Mesenchymal stem cell (in vitro differentiated cells and primary cell): ENCODE results near the gene THAP7.

ENCODE experiments used
- DNase-seq: peaks from one replicate; pipeline ENCODE4 v3.0.0-alpha.2; 2013
- H2AFZ ChIP-seq: one replicate; pipeline ENCODE4 v1.6.1; 2013; ENCODE audit warnings: low read depth, mild to moderate bottlenecking, control low read depth, inconsistent platforms, low read length, moderate library complexity
- H2AK5ac ChIP-seq: 2 replicates; pipeline ENCODE4 v1.6.1; 2013; ENCODE audit warnings: low read length, moderate library complexity, mild to moderate bottlenecking, inconsistent platforms; ENCODE audit not compliant: severe bottlenecking
- H2BK120ac ChIP-seq: one replicate; pipeline ENCODE4 v1.6.1; 2013; ENCODE audit warnings: low read depth, mild to moderate bottlenecking, inconsistent platforms, low read length, moderate library complexity
- H2BK12ac ChIP-seq, 2 experiments: one replicate each; pipeline ENCODE4 v1.6.1; 2013; ENCODE audit warnings: inconsistent platforms in 2 of 2, low read length in 2 of 2, mild to moderate bottlenecking in 2 of 2, moderate library complexity in 2 of 2, control low read depth in 1 of 2
- H2BK15ac ChIP-seq: one replicate; pipeline ENCODE4 v1.6.1; 2013; ENCODE audit warnings: mild to moderate bottlenecking, low read depth, inconsistent platforms; ENCODE audit not compliant: poor library complexity, severe bottlenecking
- H2BK5ac ChIP-seq: 2 replicates; pipeline ENCODE4 v1.6.1; 2013; ENCODE audit warnings: low read depth, mild to moderate bottlenecking, low read length, control low read depth, inconsistent platforms; ENCODE audit not compliant: poor library complexity, severe bottlenecking
- H3K14ac ChIP-seq, 2 experiments: one replicate each; pipeline ENCODE4 v1.6.1; 2013; ENCODE audit warnings: inconsistent platforms in 2 of 2, low read length in 2 of 2, control low read depth in 1 of 2, mild to moderate bottlenecking in 1 of 2, moderate library complexity in 1 of 2
- H3K18ac ChIP-seq, 2 experiments: one replicate each; pipeline ENCODE4 v1.6.1; 2013; ENCODE audit warnings: inconsistent platforms in 2 of 2, low read length in 2 of 2, control low read depth in 1 of 2, low read depth in 1 of 2, mild to moderate bottlenecking in 1 of 2
- H3K23ac ChIP-seq, 2 experiments: one replicate each; pipeline ENCODE4 v1.6.1; 2013; ENCODE audit warnings: inconsistent platforms in 2 of 2, low read length in 2 of 2, mild to moderate bottlenecking in 2 of 2, moderate library complexity in 2 of 2, control low read depth in 1 of 2
- H3K27ac ChIP-seq: 2 replicates; pipeline ENCODE4 v1.5.1; 2013; ENCODE audit warnings: mild to moderate bottlenecking, moderate library complexity, low read length, control low read depth, inconsistent platforms; ENCODE audit not compliant: poor library complexity, severe bottlenecking
- H3K27me3 ChIP-seq, 2 experiments: 2 replicates each; pipeline versions ENCODE4 v1.6.1 to v1.7.0; 2013; ENCODE audit warnings: low read length in 2 of 2, mild to moderate bottlenecking in 2 of 2, moderate library complexity in 2 of 2, control low read depth in 1 of 2, inconsistent platforms in 1 of 2; ENCODE audit not compliant: control insufficient read depth in 1 of 2, insufficient read depth in 1 of 2
- H3K36me3 ChIP-seq, 2 experiments: 2 replicates each; pipeline versions ENCODE4 v1.6.1 to v1.7.0; 2013; ENCODE audit warnings: low read length in 2 of 2, control low read depth in 1 of 2, inconsistent platforms in 1 of 2, low read depth in 1 of 2, mild to moderate bottlenecking in 1 of 2; ENCODE audit not compliant: insufficient read depth in 2 of 2, control insufficient read depth in 1 of 2
- H3K4ac ChIP-seq, 2 experiments: one replicate each; pipeline ENCODE4 v1.6.1; 2013; ENCODE audit warnings: inconsistent platforms in 2 of 2, low read length in 2 of 2, mild to moderate bottlenecking in 2 of 2, moderate library complexity in 2 of 2, control low read depth in 1 of 2, low read depth in 1 of 2
- H3K4me1 ChIP-seq: 2 replicates; pipeline ENCODE4 v1.6.1; 2013; ENCODE audit warnings: low read depth, low read length, control low read depth; ENCODE audit not compliant: control insufficient read depth, insufficient read depth
- H3K4me2 ChIP-seq: 2 replicates; pipeline ENCODE4 v1.6.1; 2013; ENCODE audit warnings: low read length, mild to moderate bottlenecking, inconsistent platforms; ENCODE audit not compliant: poor library complexity, severe bottlenecking
- H3K4me3 ChIP-seq, 2 experiments: 2 replicates each; pipeline versions ENCODE4 v1.5.1 to v1.7.0; 2013; ENCODE audit warnings: low read length in 2 of 2, mild to moderate bottlenecking in 2 of 2, control low read depth in 1 of 2, low read depth in 1 of 2; ENCODE audit not compliant: insufficient read depth in 1 of 2
- H3K79me1 ChIP-seq: replicated peaks from 2 replicates; pipeline ENCODE4 v1.6.1; 2013; ENCODE audit warnings: mild to moderate bottlenecking, control low read depth, low read length, inconsistent platforms; ENCODE audit not compliant: poor library complexity, severe bottlenecking
- H3K9ac ChIP-seq: 2 replicates; pipeline ENCODE4 v1.7.0; 2013; ENCODE audit warnings: mild to moderate bottlenecking, low read length, moderate library complexity
- H3K9me3 ChIP-seq: 2 replicates; pipeline ENCODE4 v1.7.0; 2013; ENCODE audit warnings: mild to moderate bottlenecking, low read length; ENCODE audit not compliant: control insufficient read depth
- H4K8ac ChIP-seq: one replicate; pipeline ENCODE4 v1.6.1; 2013; ENCODE audit warnings: inconsistent platforms, mild to moderate bottlenecking, low read length, moderate library complexity
- H4K91ac ChIP-seq: one replicate; pipeline ENCODE4 v1.6.1; 2013; ENCODE audit warnings: mild to moderate bottlenecking, low read length, inconsistent platforms
- WGBS: methylation state at CpG from one replicate; pipeline ENCODE4 v1.1.7; 2013; ENCODE audit warnings: mixed read lengths; 5-methylcytosine and 5-hydroxymethylcytosine counted together

THAP7 gene

DNA sequence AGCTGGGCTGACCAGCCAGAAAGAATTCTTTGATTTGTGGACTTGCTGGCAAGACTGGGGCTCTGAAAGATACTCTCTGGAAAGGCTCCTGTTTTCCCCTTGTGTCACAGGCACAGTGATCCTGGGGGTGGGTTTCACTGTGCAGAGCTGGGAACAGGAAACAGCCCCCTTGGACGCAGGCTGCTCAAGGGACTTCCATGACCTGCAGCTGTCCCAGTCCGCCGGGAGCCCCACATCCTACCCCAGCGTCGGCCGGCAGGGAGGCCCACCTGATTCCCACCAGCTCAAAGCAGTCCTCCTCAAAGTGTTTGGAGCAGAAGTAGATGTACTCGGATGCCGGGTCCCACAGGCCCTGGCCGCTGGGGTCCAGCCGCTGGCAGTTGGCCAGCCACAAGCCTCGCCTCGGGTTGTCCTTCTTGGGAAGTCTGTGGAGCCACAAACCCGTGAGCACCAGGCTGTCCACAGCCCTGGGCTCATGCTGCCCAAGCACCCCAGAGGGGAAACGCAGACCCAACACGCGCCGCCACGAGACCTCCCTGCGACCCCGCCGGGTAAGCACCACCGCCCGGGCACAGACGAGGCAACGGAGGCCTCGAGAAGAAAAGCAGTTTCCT lies 824 bp downstream of the THAP7 start:
- Histone ChIP-seq H3K4ac (peak overlapping the region; percentile 55 to 91), H3K36me3 (peaks cover 46 to 48% of the 10 kb centered on the region in 2 experiments), H3K4me2 (peak overlapping the region; percentile 92), H2BK15ac (peak overlapping the region; percentile 58), H3K18ac (peak overlapping the region; percentile 66 to 94), H3K23ac (peak overlapping the region; percentile 9 to 69), H3K14ac (peak overlapping the region in 1 of 2 experiments; percentile 68), H2BK5ac (no peak overlapping the region), H3K27me3 (no peaks in the 10 kb centered on the region), H3K9ac (peak overlapping the region; percentile 99), H2AFZ (peak overlapping the region; percentile 87), H2BK12ac (peak overlapping the region; percentile 21 to 46), H3K79me1 (peaks cover 36% of the 10 kb centered on the region), H3K9me3 (no peaks in the 10 kb centered on the region), H2AK5ac (peak overlapping the region; percentile 54), H2BK120ac (no peak overlapping the region), H3K4me1 (peaks cover 34% of the 10 kb centered on the region), H4K91ac (peak overlapping the region; percentile 94), H3K27ac (peak overlapping the region; percentile 97), H3K4me3 (peak overlapping the region; percentile 70 to 90), H4K8ac (peak overlapping the region; percentile 98)
- 19% methylated on average over 26 of the region's 26 CpGs for WGBS
- peak; percentile 5 for DNase-seq

DNA sequence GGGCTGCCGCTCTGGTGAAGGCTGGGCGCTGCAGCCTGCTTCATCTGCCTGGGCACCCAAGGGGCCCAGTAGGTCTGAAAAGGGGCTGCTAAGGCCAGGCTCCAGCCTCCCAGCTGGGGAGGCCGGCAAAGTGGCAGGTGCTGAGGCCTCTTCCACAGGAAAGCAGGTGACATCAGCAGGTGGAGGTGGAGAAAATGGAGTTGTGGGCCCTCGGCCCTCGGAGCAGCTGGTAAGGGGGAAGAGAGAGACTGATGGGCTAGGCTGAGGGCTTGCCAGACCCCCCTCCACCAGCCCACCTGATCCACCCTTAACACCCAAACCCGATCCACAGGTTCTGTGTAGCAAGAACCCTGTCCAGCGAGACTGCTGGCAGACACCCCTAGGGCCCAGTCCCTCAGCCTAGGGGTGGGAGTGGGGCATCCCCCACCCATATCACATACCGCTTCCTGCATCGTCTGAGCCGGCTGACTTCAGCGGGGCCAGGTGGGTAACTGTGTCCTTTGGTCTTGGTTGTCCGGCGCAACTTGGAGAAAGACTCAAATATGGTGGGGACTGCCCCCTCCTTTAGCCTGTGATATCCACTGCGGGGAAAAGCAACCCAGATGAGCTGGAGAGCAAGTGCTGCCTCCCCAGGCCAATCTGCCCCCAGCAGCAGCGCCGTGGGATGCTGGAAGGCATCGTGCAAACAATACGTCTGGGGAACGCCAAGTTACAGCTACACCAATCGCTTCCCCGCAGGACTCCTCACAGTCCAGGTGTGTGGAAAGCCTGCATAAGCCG lies 1.5 kb downstream of the THAP7 start:
- H3K36me3 ChIP-seq, result peaks cover 53% of the 10 kb centered on the region in 2 experiments
- H3K18ac ChIP-seq, result no peak overlapping the region
- H3K23ac ChIP-seq, result no peak overlapping the region
- peaks cover 34% of the 10 kb centered on the region for H3K4me1 ChIP-seq
- H2BK15ac ChIP-seq, result peak overlapping the region; percentile 6
- H2BK5ac ChIP-seq, result no peak overlapping the region
- no peak overlapping the region for H3K27ac ChIP-seq
- H3K4me3 ChIP-seq, result peak overlapping the region in 1 of 2 experiments; percentile 90
- H3K79me1 ChIP-seq, result peaks cover 36% of the 10 kb centered on the region
- peak overlapping the region; percentile 99 for H3K9ac ChIP-seq
- no peak overlapping the region for H3K14ac ChIP-seq
- H3K9me3 ChIP-seq, result no peaks in the 10 kb centered on the region
- H3K4me2 ChIP-seq, result peak overlapping the region; percentile 92
- peak overlapping the region; percentile 22 to 57 for H2BK12ac ChIP-seq
- no peaks in the 10 kb centered on the region for H3K27me3 ChIP-seq
- H2AK5ac ChIP-seq, result peak overlapping the region; percentile 6
- H3K4ac ChIP-seq, result no peak overlapping the region
- H2BK120ac ChIP-seq, result no peak overlapping the region
- WGBS, result 82% methylated on average over 20 of the region's 22 CpGs
- H2AFZ ChIP-seq, result no peak overlapping the region
- H4K91ac ChIP-seq, result no peak overlapping the region
- H4K8ac ChIP-seq, result peak overlapping the region; percentile 51
- DNase-seq, result no peak

DNA sequence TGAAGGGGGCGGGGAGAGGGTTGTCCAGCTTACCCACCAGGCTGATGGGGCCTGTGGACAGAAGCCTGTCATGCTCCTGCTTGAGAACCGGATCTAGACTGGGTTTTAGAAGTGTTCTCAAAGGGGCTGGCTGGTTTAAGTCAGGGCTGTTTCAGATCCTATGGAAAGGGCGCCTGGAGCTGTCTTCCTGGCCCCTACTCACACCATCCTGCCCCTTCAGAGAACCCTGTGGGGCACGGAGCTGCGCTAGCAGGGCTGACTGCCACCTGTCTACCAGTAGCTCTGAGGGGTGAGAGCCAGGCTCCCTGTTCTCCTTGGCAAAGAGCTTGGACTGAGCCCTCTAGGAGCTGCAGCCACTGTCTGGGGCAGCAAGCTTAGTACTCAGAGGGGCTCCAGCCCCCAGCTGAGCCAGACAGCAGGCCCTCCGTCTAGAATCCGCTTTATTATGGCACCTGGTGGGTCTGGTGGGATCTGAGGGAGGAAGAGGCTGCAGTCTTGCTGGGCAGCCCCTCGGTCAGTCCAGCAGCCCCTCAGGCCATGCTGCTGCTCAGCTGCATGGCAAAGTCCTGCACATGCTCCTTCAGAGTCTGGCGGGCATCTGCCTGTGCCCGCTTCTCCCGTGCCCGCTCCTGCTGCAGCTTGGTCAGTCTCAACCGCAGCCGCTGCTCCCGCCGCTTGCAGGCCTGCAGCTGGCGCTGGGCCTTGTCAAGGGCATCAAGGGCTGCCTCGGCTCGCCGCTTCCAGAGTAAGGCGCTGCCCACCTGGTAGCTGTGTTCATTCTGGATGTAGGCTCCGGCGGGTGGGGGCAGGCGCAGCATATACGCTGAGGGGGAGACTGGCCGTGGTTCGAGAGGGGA lies 2.3 kb downstream of the THAP7 start:
- Histone ChIP-seq H3K9ac (peak overlapping the region; percentile 99), H3K4me3 (peak overlapping the region in 1 of 2 experiments; percentile 90), H3K9me3 (no peaks in the 10 kb centered on the region), H3K14ac (no peak overlapping the region), H2BK5ac (no peak overlapping the region), H2BK15ac (no peak overlapping the region), H3K4me1 (peaks cover 34% of the 10 kb centered on the region), H3K27ac (no peak overlapping the region), H3K23ac (no peak overlapping the region), H3K18ac (no peak overlapping the region), H2AK5ac (no peak overlapping the region), H2BK120ac (no peak overlapping the region), H3K4me2 (no peak overlapping the region), H2AFZ (no peak overlapping the region), H3K4ac (no peak overlapping the region), H3K27me3 (no peaks in the 10 kb centered on the region), H3K36me3 (peaks cover 61% of the 10 kb centered on the region in 2 experiments), H2BK12ac (peak overlapping the region; percentile 10 to 57), H4K8ac (peak overlapping the region; percentile 51), H4K91ac (no peak overlapping the region), H3K79me1 (peaks cover 36% of the 10 kb centered on the region)
- DNase-seq, result no peak
- WGBS, result 95% methylated on average over 27 of the region's 27 CpGs
